H1 (cell line): ENCODE results near the gene PDC. TPM values are rescaled to one million over a fixed set of nuclear protein-coding genes. Genes with fewer than 3 reads are reported as not detected.

Experiments
- BCL11A ChIP-seq, 2 experiments: IDR thresholded peaks; one replicate each; pipeline ENCODE4 v1.6.1; 2011; ENCODE audit warnings: low read depth in 2 of 2, low read length in 2 of 2, mild to moderate bottlenecking in 2 of 2
- BRCA1 ChIP-seq: IDR thresholded peaks from 2 replicates; pipeline ENCODE4 v1.6.1; 2012; ENCODE audit warnings: low read depth, low read length, improper control_type of control experiment
- CBX5 ChIP-seq: fragments of 300-800, 300-1000 bp; sonication (generic); IDR thresholded peaks from 2 replicates; pipeline ENCODE4 v1.7.1; 2016; ENCODE audit warnings: antibody characterized with exemption, low read length, low read depth
- EZH2 ChIP-seq: fragments of 200-600 bp; sonication (generic); IDR thresholded peaks from 2 replicates; pipeline ENCODE4 v1.7.1; 2012; ENCODE audit warnings: low read depth, mild to moderate bottlenecking, moderate library complexity, low read length, inconsistent platforms; ENCODE audit not compliant: severe bottlenecking
- GTF2F1 ChIP-seq: IDR thresholded peaks from 2 replicates; pipeline ENCODE4 v1.6.1; 2012; ENCODE audit warnings: low read depth, low read length, improper control_type of control experiment, borderline replicate concordance
- POLR2AphosphoS5 ChIP-seq: IDR thresholded peaks from 2 replicates; pipeline ENCODE4 v1.6.1; 2011; ENCODE audit warnings: low read depth, low read length
- RXRA ChIP-seq: IDR thresholded peaks from 2 replicates; pipeline ENCODE4 v1.6.1; 2011; ENCODE audit warnings: low read depth, mild to moderate bottlenecking, low read length, moderate library complexity; ENCODE audit not compliant: insufficient read depth
- polyA plus RNA-seq, 7 experiments: library from polyadenylated mRNA; depleted of rRNA in 3 of 7; stranded (reverse) in 5 of 7; unstranded in 2 of 7; fragments of >200 nt in 5 of 7; fragments of 200-250 nt in 2 of 7; gene quantifications; 1 replicate in 5 of 7; 2 replicates in 1 of 7; 4 replicates in 1 of 7; pipeline versions ENCODE4 v1.2.1 to v1.2.3, GENCODE V29; 2011 to 2013; ENCODE audit warnings: missing spikeins in 2 of 7, mixed read lengths in 2 of 7
- total RNA-seq: library from RNA; stranded (reverse); fragmentation: NEBNext Ultra II Directional; extraction: Animal tissue kit (Norgen Biotek cat#: 25700); gene quantifications from 2 replicates; pipeline ENCODE4 v1.2.1, GENCODE V29; 2021
- TF ChIP-seq, protein P1 (sequence below): fragments of 300-600 bp; sonication (generic); IDR thresholded peaks from 2 replicates; pipeline ENCODE4 v1.7.1; 2012; ENCODE audit warnings: low read length, moderate library complexity, mild to moderate bottlenecking, inconsistent platforms; ENCODE audit not compliant: insufficient replicate concordance
- TF ChIP-seq, protein P2 (sequence below): IDR thresholded peaks from 2 replicates; pipeline ENCODE4 v1.6.1; 2012; ENCODE audit warnings: inconsistent platforms

The PDC gene
- total and polyA plus RNA-seq, 2 of the 8 experiments (the other 6 are each of a cell fraction or from before 2014, with no cell fraction given): not detected

DNA sequence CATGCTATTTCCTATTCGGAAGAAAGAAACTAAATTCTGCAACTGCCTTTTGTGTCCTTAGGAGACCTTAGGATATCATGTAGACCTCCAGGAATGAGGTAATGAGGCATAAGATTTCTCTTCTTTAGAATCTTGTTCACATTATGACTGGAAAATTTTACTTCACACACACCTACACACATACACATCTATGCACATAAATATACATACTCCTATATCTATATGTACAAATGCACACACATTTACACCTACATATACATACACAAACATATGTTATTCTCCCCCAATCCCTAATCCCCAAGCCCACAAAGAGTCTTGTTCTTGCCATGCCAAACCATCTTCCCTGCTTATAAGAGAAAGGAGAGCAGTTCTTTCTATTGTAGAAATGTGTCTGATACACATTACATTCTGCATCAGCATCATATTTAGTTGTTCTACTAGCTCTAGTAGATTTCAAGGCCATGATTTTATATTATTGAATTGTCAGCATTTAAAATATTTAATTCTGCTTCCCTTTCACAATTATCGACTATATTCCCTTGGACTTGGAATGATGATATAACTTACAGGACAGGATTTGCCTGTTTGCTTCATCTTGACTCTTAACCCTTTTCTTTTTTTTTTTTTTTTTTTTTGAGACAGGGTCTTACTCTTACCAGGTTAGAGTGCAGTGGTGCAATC lies 35.4 kb upstream of the PDC start (continued):
- TF ChIP-seq, protein P1, sequence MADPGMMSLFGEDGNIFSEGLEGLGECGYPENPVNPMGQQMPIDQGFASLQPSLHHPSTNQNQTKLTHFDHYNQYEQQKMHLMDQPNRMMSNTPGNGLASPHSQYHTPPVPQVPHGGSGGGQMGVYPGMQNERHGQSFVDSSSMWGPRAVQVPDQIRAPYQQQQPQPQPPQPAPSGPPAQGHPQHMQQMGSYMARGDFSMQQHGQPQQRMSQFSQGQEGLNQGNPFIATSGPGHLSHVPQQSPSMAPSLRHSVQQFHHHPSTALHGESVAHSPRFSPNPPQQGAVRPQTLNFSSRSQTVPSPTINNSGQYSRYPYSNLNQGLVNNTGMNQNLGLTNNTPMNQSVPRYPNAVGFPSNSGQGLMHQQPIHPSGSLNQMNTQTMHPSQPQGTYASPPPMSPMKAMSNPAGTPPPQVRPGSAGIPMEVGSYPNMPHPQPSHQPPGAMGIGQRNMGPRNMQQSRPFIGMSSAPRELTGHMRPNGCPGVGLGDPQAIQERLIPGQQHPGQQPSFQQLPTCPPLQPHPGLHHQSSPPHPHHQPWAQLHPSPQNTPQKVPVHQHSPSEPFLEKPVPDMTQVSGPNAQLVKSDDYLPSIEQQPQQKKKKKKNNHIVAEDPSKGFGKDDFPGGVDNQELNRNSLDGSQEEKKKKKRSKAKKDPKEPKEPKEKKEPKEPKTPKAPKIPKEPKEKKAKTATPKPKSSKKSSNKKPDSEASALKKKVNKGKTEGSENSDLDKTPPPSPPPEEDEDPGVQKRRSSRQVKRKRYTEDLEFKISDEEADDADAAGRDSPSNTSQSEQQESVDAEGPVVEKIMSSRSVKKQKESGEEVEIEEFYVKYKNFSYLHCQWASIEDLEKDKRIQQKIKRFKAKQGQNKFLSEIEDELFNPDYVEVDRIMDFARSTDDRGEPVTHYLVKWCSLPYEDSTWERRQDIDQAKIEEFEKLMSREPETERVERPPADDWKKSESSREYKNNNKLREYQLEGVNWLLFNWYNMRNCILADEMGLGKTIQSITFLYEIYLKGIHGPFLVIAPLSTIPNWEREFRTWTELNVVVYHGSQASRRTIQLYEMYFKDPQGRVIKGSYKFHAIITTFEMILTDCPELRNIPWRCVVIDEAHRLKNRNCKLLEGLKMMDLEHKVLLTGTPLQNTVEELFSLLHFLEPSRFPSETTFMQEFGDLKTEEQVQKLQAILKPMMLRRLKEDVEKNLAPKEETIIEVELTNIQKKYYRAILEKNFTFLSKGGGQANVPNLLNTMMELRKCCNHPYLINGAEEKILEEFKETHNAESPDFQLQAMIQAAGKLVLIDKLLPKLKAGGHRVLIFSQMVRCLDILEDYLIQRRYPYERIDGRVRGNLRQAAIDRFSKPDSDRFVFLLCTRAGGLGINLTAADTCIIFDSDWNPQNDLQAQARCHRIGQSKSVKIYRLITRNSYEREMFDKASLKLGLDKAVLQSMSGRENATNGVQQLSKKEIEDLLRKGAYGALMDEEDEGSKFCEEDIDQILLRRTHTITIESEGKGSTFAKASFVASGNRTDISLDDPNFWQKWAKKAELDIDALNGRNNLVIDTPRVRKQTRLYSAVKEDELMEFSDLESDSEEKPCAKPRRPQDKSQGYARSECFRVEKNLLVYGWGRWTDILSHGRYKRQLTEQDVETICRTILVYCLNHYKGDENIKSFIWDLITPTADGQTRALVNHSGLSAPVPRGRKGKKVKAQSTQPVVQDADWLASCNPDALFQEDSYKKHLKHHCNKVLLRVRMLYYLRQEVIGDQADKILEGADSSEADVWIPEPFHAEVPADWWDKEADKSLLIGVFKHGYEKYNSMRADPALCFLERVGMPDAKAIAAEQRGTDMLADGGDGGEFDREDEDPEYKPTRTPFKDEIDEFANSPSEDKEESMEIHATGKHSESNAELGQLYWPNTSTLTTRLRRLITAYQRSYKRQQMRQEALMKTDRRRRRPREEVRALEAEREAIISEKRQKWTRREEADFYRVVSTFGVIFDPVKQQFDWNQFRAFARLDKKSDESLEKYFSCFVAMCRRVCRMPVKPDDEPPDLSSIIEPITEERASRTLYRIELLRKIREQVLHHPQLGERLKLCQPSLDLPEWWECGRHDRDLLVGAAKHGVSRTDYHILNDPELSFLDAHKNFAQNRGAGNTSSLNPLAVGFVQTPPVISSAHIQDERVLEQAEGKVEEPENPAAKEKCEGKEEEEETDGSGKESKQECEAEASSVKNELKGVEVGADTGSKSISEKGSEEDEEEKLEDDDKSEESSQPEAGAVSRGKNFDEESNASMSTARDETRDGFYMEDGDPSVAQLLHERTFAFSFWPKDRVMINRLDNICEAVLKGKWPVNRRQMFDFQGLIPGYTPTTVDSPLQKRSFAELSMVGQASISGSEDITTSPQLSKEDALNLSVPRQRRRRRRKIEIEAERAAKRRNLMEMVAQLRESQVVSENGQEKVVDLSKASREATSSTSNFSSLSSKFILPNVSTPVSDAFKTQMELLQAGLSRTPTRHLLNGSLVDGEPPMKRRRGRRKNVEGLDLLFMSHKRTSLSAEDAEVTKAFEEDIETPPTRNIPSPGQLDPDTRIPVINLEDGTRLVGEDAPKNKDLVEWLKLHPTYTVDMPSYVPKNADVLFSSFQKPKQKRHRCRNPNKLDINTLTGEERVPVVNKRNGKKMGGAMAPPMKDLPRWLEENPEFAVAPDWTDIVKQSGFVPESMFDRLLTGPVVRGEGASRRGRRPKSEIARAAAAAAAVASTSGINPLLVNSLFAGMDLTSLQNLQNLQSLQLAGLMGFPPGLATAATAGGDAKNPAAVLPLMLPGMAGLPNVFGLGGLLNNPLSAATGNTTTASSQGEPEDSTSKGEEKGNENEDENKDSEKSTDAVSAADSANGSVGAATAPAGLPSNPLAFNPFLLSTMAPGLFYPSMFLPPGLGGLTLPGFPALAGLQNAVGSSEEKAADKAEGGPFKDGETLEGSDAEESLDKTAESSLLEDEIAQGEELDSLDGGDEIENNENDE: no peak
- TF ChIP-seq CBX5 (no peak), RXRA (no peak), POLR2AphosphoS5 (no peak), BCL11A (IDR thresholded peaks at IDR 0.05; ENCODE audit: low read depth in 2 of 2, low read length in 2 of 2) (no peak), GTF2F1 (no peak), BRCA1 (no peak), EZH2 (no peak)
- TF ChIP-seq, protein P2, sequence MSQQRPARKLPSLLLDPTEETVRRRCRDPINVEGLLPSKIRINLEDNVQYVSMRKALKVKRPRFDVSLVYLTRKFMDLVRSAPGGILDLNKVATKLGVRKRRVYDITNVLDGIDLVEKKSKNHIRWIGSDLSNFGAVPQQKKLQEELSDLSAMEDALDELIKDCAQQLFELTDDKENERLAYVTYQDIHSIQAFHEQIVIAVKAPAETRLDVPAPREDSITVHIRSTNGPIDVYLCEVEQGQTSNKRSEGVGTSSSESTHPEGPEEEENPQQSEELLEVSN: no peak
